Ishikawa (cell line): ENCODE data around the gene SLFN12L.

ENCODE experiments used
- CEBPB ChIP-seq: IDR thresholded peaks from 2 replicates; pipeline ENCODE4 v1.6.1; 2012
- EP300 ChIP-seq: IDR thresholded peaks from 2 replicates; pipeline ENCODE4 v1.6.1; 2012; ENCODE audit warnings: borderline replicate concordance
- FOXM1 ChIP-seq: IDR thresholded peaks from 2 replicates; pipeline ENCODE4 v1.6.1; 2012; ENCODE audit warnings: low read depth, borderline replicate concordance
- MAX ChIP-seq: IDR thresholded peaks from 2 replicates; pipeline ENCODE4 v1.6.1; 2012
- NFIC ChIP-seq: IDR thresholded peaks from 2 replicates; pipeline ENCODE4 v1.6.1; 2012
- TAF1 ChIP-seq: IDR thresholded peaks from 2 replicates; pipeline ENCODE4 v1.6.1; 2012; ENCODE audit warnings: low read depth, mild to moderate bottlenecking
- TCF12 ChIP-seq: IDR thresholded peaks from 2 replicates; pipeline ENCODE4 v1.6.1; 2012; ENCODE audit warnings: low read depth
- TEAD4 ChIP-seq: IDR thresholded peaks from 2 replicates; pipeline ENCODE4 v1.6.1; 2012
- YY1 ChIP-seq: IDR thresholded peaks from 2 replicates; pipeline ENCODE4 v1.6.1; 2012; ENCODE audit warnings: low read depth
- ZBTB7A ChIP-seq: IDR thresholded peaks from 2 replicates; pipeline ENCODE4 v1.6.1; 2012; ENCODE audit warnings: low read depth

- TF ChIP-seq MAX (no peak), FOXM1 (no peak), ZBTB7A (no peak), YY1 (no peak), EP300 (no peak), TEAD4 (no peak), CEBPB (no peak), NFIC (no peak), TAF1 (no peak), TCF12 (no peak)
These were observed 22.9 kb downstream of the SLFN12L start for GRCh38 chr17:35514564-35514963.
